Tibial artery (tissue), 4 donors: ENCODE data around the gene BORCS6.

Source experiments
- DNase-seq, 2 donors: peaks; one replicate each; pipeline ENCODE4 v3.0.0-alpha.2; 2019
- H3K27ac ChIP-seq, 2 donors: fragments of 200-600 bp; sonication (generic) in 1 of 2; 1 replicate in 1 of 2; 2 replicates in 1 of 2; pipeline ENCODE4 v1.5.1; 2018 to 2019; ENCODE audit warnings: mild to moderate bottlenecking in 1 of 2
- H3K27me3 ChIP-seq, 2 donors: fragments of 200-600 bp; sonication (generic) in 1 of 2; one replicate each; pipeline versions ENCODE4 v1.5.1 to v1.6.0; 2016 to 2019
- H3K36me3 ChIP-seq, 3 donors: fragments of 200-600 bp; sonication (generic) in 2 of 3; one replicate each; pipeline ENCODE4 v1.5.1; 2016 to 2019; ENCODE audit warnings: mild to moderate bottlenecking in 2 of 3
- H3K4me1 ChIP-seq, 4 donors: fragments of 200-600 bp; sonication (generic) in 2 of 4; 1 replicate in 3 of 4; 2 replicates in 1 of 4; pipeline ENCODE4 v1.5.1; 2016 to 2019
- H3K4me3 ChIP-seq, 2 donors: fragments of 200-600 bp; sonication (generic) in 1 of 2; 1 replicate in 1 of 2; 2 replicates in 1 of 2; pipeline ENCODE4 v1.5.1; 2018 to 2019; ENCODE audit warnings: mild to moderate bottlenecking in 2 of 2
- H3K9me3 ChIP-seq, 3 donors: fragments of 200-600 bp; sonication (generic) in 1 of 3; one replicate each; pipeline ENCODE4 v1.5.1; 2016 to 2019
- intact Hi-C: fragments of 100-400 bp; cut with DNase I; formaldehyde crosslinking; loops from one replicate; pipeline ENCODE4 v1.15.0; 2023; ENCODE audit warnings: low total_unique reads
- TF ChIP-seq, protein P1 (sequence below), 2 experiments: fragments of 200-600 bp in 1 of 2; fragments of 450-650 bp in 1 of 2; IDR thresholded peaks; one replicate each; pipeline ENCODE4 v1.5.1; 2017 to 2019; ENCODE audit warnings: antibody characterized with exemption in 2 of 2, mild to moderate bottlenecking in 1 of 2, moderate library complexity in 1 of 2

Gene BORCS6

DNA sequence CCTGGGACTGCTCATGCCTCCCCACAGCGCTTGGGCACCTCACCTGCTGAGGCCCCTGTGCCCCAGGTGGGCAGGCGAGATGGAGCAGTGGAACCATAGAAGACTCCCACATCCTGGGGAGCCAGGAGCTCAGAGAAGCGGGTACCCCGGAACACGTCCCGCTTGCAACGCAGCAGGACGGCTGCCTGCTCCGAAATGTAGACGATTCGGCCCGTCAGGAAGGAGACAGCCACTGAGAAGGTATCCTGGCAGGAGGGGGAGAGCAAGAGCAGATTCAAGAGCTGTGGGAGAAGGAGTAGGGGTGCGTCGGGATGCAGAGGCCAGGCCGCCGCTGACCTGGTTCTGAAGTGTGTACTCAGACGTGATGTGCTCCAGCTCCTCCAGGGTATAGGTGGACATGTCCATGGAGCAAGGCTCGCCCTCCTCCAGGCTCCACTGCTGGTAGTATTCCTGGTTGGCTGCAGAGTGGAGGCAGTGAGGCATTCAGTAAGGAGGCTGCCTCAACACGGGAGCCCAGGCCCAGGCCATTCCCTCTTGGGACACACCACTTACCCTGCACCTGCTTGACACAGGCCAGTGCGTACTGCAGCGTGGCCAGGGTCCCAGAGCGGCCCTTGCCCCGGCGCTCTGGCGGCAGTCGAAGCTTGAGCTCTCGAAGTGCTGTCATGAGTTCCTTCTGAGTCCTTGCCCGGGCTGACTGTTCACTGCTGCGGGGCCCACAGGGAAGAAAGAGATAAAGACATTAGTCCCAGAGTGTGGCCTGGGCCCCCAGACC, 40.4 kb downstream of the BORCS6 start:
- peak overlapping the region in 1 of 2 donors; percentile 91 for H3K4me3 ChIP-seq
- TF ChIP-seq, protein P1, sequence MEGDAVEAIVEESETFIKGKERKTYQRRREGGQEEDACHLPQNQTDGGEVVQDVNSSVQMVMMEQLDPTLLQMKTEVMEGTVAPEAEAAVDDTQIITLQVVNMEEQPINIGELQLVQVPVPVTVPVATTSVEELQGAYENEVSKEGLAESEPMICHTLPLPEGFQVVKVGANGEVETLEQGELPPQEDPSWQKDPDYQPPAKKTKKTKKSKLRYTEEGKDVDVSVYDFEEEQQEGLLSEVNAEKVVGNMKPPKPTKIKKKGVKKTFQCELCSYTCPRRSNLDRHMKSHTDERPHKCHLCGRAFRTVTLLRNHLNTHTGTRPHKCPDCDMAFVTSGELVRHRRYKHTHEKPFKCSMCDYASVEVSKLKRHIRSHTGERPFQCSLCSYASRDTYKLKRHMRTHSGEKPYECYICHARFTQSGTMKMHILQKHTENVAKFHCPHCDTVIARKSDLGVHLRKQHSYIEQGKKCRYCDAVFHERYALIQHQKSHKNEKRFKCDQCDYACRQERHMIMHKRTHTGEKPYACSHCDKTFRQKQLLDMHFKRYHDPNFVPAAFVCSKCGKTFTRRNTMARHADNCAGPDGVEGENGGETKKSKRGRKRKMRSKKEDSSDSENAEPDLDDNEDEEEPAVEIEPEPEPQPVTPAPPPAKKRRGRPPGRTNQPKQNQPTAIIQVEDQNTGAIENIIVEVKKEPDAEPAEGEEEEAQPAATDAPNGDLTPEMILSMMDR (IDR thresholded peaks at IDR 0.05), result no peak

DNA sequence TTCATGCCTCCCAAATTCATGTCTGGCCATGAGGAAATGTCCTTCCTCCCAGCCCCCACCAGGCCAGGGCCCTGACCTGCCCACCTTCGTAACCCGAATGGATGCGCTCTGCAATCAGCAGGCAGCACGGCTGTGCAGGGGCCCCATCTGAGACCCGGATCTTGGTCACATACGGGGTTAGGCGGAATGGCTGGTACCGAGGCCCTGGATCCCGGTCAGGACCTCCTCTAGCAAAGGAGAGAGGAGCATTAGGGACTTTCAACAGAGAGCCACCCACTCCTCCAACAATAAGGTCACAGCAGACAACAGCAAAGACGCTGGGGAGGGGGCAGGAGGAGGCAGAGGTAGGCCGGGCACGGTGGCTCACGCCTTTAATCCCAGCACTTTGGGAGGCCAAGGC, 41.4 kb downstream of the BORCS6 start:
- no peak overlapping the region for H3K4me3 ChIP-seq
- peaks cover 85 to 91% (median 87%) of the 10 kb centered on the region in 3 donors for H3K36me3 ChIP-seq
- peak overlapping the region; percentile 99 to 100 for H3K27ac ChIP-seq
- no peak for DNase-seq
- TF ChIP-seq, protein P1 (IDR thresholded peaks at IDR 0.05), result no peak
- no peaks in the 10 kb centered on the region for H3K27me3 ChIP-seq
- intact Hi-C loops, result no loop called here
- H3K4me1 ChIP-seq, result peaks cover 0 to 66% (median 47%) of the 10 kb centered on the region in 4 donors
- no peaks in the 10 kb centered on the region for H3K9me3 ChIP-seq

More for the DNA sequence above, 40.4 kb downstream of the BORCS6 start:
- DNase-seq, result peak in 1 of 2 donors; percentile 25
- Histone ChIP-seq H3K4me1 (peaks cover 0 to 61% (median 43%) of the 10 kb centered on the region in 4 donors), H3K27ac (peak overlapping the region; percentile 99 to 100), H3K36me3 (peaks cover 75 to 80% (median 76%) of the 10 kb centered on the region in 3 donors), H3K27me3 (no peaks in the 10 kb centered on the region), H3K9me3 (no peaks in the 10 kb centered on the region)
- intact Hi-C loops, result loop anchor here (10.0 kb wide), 1 partner anchor 305 kb away; no protein-coding TSS in a partner anchor

DNA sequence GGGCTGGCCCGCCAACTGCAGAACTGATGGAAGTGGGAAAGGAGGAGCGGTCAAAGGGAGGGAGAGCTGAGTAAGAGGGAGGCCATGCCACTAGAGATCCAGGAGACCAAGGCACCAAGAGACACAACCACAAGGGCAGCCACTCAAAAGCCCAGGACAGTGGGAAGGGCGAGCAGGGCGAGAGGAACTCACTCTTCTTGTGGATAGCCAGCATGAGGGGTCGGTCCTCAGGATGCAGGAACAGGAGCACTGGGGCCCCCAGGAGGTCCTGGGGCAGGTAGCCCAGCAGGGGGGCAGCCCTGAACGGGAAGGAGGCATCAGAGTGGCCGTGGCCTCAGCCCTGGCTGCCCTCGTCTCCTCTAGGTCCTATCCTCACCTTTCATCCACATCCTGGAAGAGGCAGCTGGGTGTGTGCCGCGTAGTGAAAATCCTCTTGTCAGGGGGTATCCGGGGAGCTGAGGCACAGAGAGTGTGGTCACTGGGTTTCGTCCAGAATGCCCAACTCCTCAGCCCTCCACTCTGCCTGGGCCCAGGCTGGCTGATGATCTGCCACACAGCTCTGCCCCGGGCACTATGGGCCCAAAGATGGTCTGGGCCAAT, 42.1 kb downstream of the BORCS6 start:
- peak overlapping the region; percentile 99 to 100 for H3K27ac ChIP-seq
- peaks cover 0 to 65% (median 40%) of the 10 kb centered on the region in 4 donors for H3K4me1 ChIP-seq
- no peaks in the 10 kb centered on the region for H3K9me3 ChIP-seq
- H3K4me3 ChIP-seq, result no peak overlapping the region
- TF ChIP-seq, protein P1 (IDR thresholded peaks at IDR 0.05), result no peak
- peak in 1 of 2 donors; percentile 18 for DNase-seq
- intact Hi-C loops, result no loop called here
- H3K36me3 ChIP-seq, result peaks cover 87 to 93% (median 89%) of the 10 kb centered on the region in 3 donors
- H3K27me3 ChIP-seq, result no peaks in the 10 kb centered on the region

DNA sequence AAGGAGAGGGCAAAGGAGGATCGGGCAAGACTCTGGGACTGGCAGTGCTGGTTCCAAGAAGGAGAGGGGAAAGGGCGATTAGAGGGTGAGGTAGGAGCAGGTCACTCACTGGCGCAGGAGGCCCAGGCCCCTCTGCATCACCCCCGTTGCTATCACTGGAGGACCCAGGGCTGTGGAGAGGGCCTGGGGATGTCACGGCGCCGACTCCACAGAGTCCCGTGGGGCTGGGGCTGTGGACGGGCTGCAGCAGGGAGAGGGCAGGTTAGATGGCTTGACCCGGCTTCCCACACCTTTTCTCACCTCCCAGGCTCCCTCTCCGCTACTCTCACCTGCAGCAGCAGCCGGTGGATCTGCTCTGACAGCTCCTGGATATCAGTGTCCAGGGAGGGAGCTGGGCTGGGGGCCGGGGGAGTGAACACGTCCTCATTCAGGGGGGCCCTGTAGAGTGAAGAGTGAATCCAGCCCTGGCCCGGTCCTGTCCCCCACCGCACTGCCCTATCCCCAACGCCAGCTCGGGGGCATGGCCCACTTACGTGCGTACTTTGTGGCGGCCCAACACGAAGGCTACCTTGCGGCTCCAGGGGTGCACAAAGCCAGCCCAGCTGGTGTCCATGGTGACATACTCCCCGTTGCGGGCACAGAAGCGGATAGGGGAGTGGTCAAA, 42.7 kb downstream of the BORCS6 start:
- H3K27ac ChIP-seq, result peak overlapping the region; percentile 99 to 100
- no peaks in the 10 kb centered on the region for H3K27me3 ChIP-seq
- peaks cover 0 to 64% (median 38%) of the 10 kb centered on the region in 4 donors for H3K4me1 ChIP-seq
- intact Hi-C loops, result no loop called here
- no peaks in the 10 kb centered on the region for H3K9me3 ChIP-seq
- peaks cover 89 to 95% (median 94%) of the 10 kb centered on the region in 3 donors for H3K36me3 ChIP-seq
- no peak overlapping the region for H3K4me3 ChIP-seq
- no peak for DNase-seq
- TF ChIP-seq, protein P1 (IDR thresholded peaks at IDR 0.05), result no peak

DNA sequence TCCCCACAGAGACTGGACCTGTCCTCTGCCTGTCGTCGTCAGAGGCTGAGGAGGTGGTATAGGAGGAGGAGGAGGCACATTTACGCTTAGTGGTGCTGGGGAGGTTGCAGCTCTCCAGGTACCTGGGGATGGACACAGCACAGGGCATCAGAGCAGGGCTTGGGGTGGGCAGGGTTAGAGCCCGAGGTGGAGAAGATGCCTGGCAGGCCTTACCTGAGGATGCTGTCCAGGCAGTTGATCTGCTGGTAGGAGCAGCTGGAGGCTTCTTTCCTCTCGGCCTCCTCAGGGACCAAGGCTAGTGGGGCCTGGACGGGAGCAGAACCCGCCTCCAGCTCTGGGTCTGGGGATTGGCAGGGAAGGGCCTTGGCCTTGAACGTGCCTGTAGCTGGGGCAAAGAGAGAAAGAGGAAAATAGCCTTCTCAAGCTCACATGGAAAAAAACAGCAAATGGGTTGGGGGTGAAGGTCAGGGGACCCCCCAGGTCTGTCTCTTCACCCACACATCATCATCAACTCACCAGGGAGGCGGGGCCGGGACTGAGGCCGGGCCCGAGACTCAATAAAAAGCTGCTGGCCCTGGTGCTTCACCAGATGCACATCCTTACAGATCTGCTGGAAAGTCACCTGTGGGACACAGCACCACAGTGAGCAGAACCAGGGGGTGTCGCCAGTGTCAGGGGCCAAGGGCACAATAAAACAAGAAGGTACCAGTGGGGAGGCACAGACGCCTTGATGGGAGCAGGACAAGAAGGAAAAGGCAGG, 43.4 kb downstream of the BORCS6 start:
- Histone ChIP-seq H3K36me3 (peaks cover 92 to 95% (median 95%) of the 10 kb centered on the region in 3 donors), H3K4me3 (no peak overlapping the region), H3K27ac (peak overlapping the region; percentile 99 to 100), H3K27me3 (no peaks in the 10 kb centered on the region), H3K4me1 (peaks cover 0 to 68% (median 42%) of the 10 kb centered on the region in 4 donors), H3K9me3 (no peaks in the 10 kb centered on the region)
- intact Hi-C loops, result no loop called here
- TF ChIP-seq, protein P1 (IDR thresholded peaks at IDR 0.05), result no peak
- peak in 1 of 2 donors; percentile 20 for DNase-seq
